Measurements from ENCODE around the gene LPCAT1.

Gene LPCAT1

DNA sequence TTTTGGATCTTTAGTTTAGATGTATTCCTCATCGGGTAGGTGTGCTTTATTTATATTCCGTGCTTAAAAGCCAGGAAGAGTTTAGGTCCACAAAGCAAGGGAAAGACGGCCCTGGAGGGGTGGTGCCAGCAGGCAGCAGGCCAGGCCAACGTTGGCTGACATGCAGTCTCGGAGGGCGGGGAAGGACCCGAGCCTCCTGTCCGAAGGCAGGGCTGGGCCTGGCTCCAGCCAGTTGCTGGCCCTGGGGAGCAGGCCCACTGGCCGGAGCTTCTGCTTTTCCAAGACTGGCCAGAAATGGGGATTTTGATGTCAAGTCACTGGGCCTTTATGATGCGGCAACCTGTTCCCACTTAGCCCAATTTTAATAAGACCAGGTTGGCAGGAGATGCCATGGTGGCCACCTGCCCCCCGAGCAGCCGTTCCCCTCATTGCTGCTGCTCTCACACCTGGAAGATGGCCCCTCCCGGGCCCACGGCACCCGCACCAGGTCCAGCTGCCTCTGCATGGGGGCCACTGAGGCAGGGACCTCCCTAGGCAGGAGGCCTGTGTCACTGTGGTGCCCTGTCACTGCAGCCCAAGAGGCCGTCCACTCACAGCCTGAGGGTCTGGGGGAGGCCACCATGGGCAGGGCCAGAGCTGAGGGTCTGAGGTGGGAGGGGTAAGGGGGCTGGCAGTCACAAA is 23.2 kb downstream of the LPCAT1 start:
- Histone ChIP-seq H3K56ac (ENCODE audit: low read length) (no peak overlapping the region), H2BK15ac (replicated peaks; ENCODE audit: low read depth) (no peak overlapping the region), H3K23ac (ENCODE audit: low read length) (no peak overlapping the region), H3K4me3 (ENCODE audit: low read length) (no peak overlapping the region), H3K36me3 (ENCODE audit: control insufficient read depth, insufficient read depth, low read length) (peaks cover 3% of the 10 kb centered on the region), H4K5ac (ENCODE audit: low read length) (no peak overlapping the region), H2BK120ac (ENCODE audit: low read depth, low read length) (no peak overlapping the region), H3K18ac (ENCODE audit: low read length) (no peak overlapping the region), H3K4me2 (ENCODE audit: low read length) (no peak overlapping the region), H3K27me3 (ENCODE audit: insufficient read depth, low read length, poor library complexity) (no peaks in the 10 kb centered on the region), H3K27ac (ENCODE audit: low read depth, low read length) (no peak overlapping the region), H3K4ac (ENCODE audit: low read depth, low read length) (no peak overlapping the region), H3K79me2 (ENCODE audit: control insufficient read depth, insufficient read depth, low read length) (peaks cover 55% of the 10 kb centered on the region), H4K8ac (ENCODE audit: low read depth, low read length) (no peak overlapping the region), H2BK5ac (ENCODE audit: low read length) (no peak overlapping the region), H2AK5ac (ENCODE audit: low read length) (no peak overlapping the region), H3K79me1 (ENCODE audit: low read length) (peaks cover 28% of the 10 kb centered on the region), H3K4me1 (ENCODE audit: control insufficient read depth, low read depth, low read length) (peaks cover under 1% of the 10 kb centered on the region), H3K9ac (ENCODE audit: low read length) (no peak overlapping the region)
- DNase-seq = no peak
- WGBS (ENCODE audit: extremely low coverage, insufficient coverage, low lambda C conversion rate) = no CpG with 5 or more reads among the region's 16 CpGs

DNA sequence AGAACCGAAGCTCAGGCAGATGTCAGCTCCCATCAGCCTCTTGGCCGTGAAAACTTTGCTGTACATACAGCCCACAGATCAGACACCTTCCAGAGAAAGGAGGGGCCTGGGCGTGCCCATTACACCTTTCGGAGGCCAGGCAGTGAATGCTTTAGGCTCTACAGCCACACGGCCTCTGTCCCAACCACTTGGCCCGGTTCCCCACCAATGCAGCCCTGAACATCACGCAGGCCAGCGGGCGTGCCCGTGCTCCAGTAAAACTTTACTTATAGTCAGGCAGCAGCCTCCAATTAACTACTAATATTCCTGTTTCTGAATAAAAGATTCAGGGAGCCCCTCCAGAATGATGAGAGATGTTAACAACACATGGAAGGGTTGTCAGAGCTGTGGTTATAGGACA is 23.9 kb downstream of the LPCAT1 start:
- H3K4me1 ChIP-seq (ENCODE audit: control insufficient read depth, low read depth, low read length) = no peaks in the 10 kb centered on the region
- WGBS (ENCODE audit: extremely low coverage, insufficient coverage, low lambda C conversion rate) = no CpG with 5 or more reads among the region's 10 CpGs
- H3K27me3 ChIP-seq (ENCODE audit: insufficient read depth, low read length, poor library complexity) = no peaks in the 10 kb centered on the region
- peaks cover 27% of the 10 kb centered on the region for H3K79me1 ChIP-seq (ENCODE audit: low read length)
- no peak overlapping the region for H4K8ac ChIP-seq (ENCODE audit: low read depth, low read length)
- H3K18ac ChIP-seq (ENCODE audit: low read length) = no peak overlapping the region
- no peak overlapping the region for H3K56ac ChIP-seq (ENCODE audit: low read length)
- H3K79me2 ChIP-seq (ENCODE audit: control insufficient read depth, insufficient read depth, low read length) = peaks cover 50% of the 10 kb centered on the region
- no peak overlapping the region for H3K23ac ChIP-seq (ENCODE audit: low read length)
- no peak overlapping the region for H3K9ac ChIP-seq (ENCODE audit: low read length)
- H2BK5ac ChIP-seq (ENCODE audit: low read length) = no peak overlapping the region
- no peak overlapping the region for H2BK120ac ChIP-seq (ENCODE audit: low read depth, low read length)
- H3K27ac ChIP-seq (ENCODE audit: low read depth, low read length) = no peak overlapping the region
- no peak overlapping the region for H4K5ac ChIP-seq (ENCODE audit: low read length)
- no peak overlapping the region for H3K4me2 ChIP-seq (ENCODE audit: low read length)
- H3K4me3 ChIP-seq (ENCODE audit: low read length) = no peak overlapping the region
- H3K4ac ChIP-seq (ENCODE audit: low read depth, low read length) = no peak overlapping the region
- peaks cover 3% of the 10 kb centered on the region for H3K36me3 ChIP-seq (ENCODE audit: control insufficient read depth, insufficient read depth, low read length)
- H2BK15ac ChIP-seq (replicated peaks; ENCODE audit: low read depth) = no peak overlapping the region
- DNase-seq = no peak
- H2AK5ac ChIP-seq (ENCODE audit: low read length) = no peak overlapping the region

DNA sequence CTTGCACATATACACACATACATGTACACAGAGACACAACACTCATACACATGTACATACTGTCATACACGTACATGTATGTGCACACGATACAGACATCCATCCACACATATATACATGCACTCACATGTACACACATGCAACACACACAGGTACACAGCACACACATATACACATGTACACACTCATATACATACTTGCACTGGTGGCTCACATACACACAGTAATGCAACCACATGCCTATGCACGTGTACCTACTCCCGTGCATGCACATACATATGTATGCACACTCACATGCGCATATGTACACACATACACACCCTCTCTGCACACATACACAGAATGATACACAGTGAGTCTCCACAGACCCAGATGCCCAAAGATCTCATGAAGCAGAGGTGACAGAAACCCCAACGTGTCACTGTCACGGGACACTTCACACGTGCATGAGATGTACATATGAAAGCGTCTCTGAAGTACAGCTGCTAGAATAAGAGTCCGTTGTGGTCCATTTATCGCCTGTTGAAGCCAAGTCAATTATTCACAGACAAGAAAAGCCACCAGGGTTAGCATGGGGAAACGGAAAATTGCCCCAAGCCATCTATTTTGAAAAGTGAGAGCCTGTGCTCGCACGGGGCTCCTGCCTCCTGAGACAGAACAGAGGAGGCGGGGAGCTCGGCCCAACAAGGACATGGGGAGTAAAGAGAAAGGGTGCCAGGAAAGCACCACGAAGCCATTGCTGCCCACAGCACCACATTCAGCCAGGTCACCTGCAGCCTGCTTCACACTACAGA is 24.9 kb downstream of the LPCAT1 start:
- Histone ChIP-seq H3K27me3 (ENCODE audit: insufficient read depth, low read length, poor library complexity) (no peaks in the 10 kb centered on the region), H3K9ac (ENCODE audit: low read length) (no peak overlapping the region), H3K4ac (ENCODE audit: low read depth, low read length) (no peak overlapping the region), H3K27ac (ENCODE audit: low read depth, low read length) (no peak overlapping the region), H2BK120ac (ENCODE audit: low read depth, low read length) (no peak overlapping the region), H3K4me2 (ENCODE audit: low read length) (no peak overlapping the region), H4K5ac (ENCODE audit: low read length) (no peak overlapping the region), H3K56ac (ENCODE audit: low read length) (no peak overlapping the region), H2AK5ac (ENCODE audit: low read length) (no peak overlapping the region), H4K8ac (ENCODE audit: low read depth, low read length) (no peak overlapping the region), H3K79me2 (ENCODE audit: control insufficient read depth, insufficient read depth, low read length) (peaks cover 42% of the 10 kb centered on the region), H3K23ac (ENCODE audit: low read length) (no peak overlapping the region), H3K79me1 (ENCODE audit: low read length) (peaks cover 27% of the 10 kb centered on the region), H2BK15ac (replicated peaks; ENCODE audit: low read depth) (no peak overlapping the region), H3K4me3 (ENCODE audit: low read length) (no peak overlapping the region), H3K4me1 (ENCODE audit: control insufficient read depth, low read depth, low read length) (no peaks in the 10 kb centered on the region), H3K18ac (ENCODE audit: low read length) (no peak overlapping the region), H3K36me3 (ENCODE audit: control insufficient read depth, insufficient read depth, low read length) (peaks cover 3% of the 10 kb centered on the region), H2BK5ac (ENCODE audit: low read length) (no peak overlapping the region)
- WGBS (ENCODE audit: extremely low coverage, insufficient coverage, low lambda C conversion rate) = no CpG with 5 or more reads among the region's 17 CpGs
- no peak for DNase-seq

DNA sequence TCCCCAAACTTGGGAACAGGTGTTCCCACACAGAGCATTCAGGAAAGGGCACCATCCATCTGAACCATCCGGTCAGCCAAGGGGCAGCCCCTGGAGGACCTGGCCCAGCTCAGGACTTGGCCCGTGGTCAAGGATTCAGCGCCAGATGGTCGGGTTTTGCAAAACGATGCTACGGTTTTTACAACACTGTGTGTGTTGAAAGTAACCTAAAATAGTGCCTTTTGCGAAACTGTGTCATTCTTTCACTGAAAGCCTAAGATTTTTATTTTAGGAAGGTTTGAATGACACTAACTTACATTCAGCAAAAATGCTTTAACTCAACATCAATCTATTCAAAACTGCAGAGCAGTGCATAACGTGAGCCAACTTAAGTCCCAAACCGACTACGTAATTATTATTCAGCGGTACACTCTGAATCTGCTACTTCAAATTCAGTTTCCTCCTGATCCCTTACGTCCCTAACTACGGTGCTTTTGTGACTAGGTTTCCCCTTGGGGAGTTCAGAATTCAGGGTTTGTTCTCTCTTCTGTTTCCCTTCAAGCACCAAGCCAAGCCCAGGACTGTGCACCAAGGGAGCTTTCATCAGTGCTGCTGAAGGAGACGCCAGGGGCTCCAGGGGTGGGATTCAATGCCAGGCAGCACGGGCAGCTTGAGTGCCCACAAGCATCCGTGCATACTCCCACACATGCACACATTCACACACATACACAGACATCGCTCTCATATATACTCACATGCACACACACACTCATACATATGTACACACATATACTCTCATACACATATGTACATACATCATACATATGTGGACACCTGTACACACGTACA is 25.8 kb downstream of the LPCAT1 start:
- H2AK5ac ChIP-seq (ENCODE audit: low read length) = no peak overlapping the region
- no peaks in the 10 kb centered on the region for H3K27me3 ChIP-seq (ENCODE audit: insufficient read depth, low read length, poor library complexity)
- no peak overlapping the region for H3K18ac ChIP-seq (ENCODE audit: low read length)
- H2BK120ac ChIP-seq (ENCODE audit: low read depth, low read length) = no peak overlapping the region
- no peak overlapping the region for H3K23ac ChIP-seq (ENCODE audit: low read length)
- no CpG with 5 or more reads among the region's 18 CpGs for WGBS (ENCODE audit: extremely low coverage, insufficient coverage, low lambda C conversion rate)
- H3K27ac ChIP-seq (ENCODE audit: low read depth, low read length) = no peak overlapping the region
- H3K4me3 ChIP-seq (ENCODE audit: low read length) = no peak overlapping the region
- H2BK5ac ChIP-seq (ENCODE audit: low read length) = no peak overlapping the region
- H4K8ac ChIP-seq (ENCODE audit: low read depth, low read length) = no peak overlapping the region
- no peak overlapping the region for H3K9ac ChIP-seq (ENCODE audit: low read length)
- H3K56ac ChIP-seq (ENCODE audit: low read length) = no peak overlapping the region
- DNase-seq = no peak
- no peak overlapping the region for H3K4ac ChIP-seq (ENCODE audit: low read depth, low read length)
- H3K4me2 ChIP-seq (ENCODE audit: low read length) = no peak overlapping the region
- H3K4me1 ChIP-seq (ENCODE audit: control insufficient read depth, low read depth, low read length) = no peaks in the 10 kb centered on the region
- no peak overlapping the region for H4K5ac ChIP-seq (ENCODE audit: low read length)
- H3K36me3 ChIP-seq (ENCODE audit: control insufficient read depth, insufficient read depth, low read length) = peaks cover 3% of the 10 kb centered on the region
- H3K79me2 ChIP-seq (ENCODE audit: control insufficient read depth, insufficient read depth, low read length) = peaks cover 34% of the 10 kb centered on the region
- peaks cover 26% of the 10 kb centered on the region for H3K79me1 ChIP-seq (ENCODE audit: low read length)
- no peak overlapping the region for H2BK15ac ChIP-seq (replicated peaks; ENCODE audit: low read depth)

DNA sequence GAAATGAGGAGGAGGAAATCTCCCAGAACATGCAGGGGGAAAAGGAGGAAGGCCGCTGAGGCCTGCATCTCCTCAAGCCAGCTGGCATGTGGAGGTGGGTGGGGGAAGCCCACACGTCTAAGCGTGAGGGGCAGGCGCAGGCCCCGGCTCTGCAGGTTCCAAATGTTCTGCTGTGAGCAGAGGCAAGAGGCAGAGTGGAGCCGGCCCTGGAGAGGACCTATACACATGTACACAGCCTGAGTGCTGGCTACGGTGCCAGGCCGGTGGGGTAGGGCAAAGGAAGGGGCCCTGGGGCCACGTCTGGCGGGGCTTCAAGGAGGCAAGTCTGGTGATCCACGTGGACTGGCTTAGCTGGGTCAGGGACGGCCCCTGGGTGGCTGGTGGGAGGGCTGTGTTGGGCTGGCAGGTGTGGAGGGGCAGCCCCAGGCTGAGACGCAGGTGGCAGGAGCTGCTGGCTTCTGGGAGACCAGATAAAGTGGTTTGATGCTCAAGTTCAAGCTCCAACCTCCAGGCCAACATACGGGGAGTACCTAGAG is 26.4 kb downstream of the LPCAT1 start:
- Histone ChIP-seq H3K36me3 (ENCODE audit: control insufficient read depth, insufficient read depth, low read length) (peaks cover 3% of the 10 kb centered on the region), H2BK15ac (replicated peaks; ENCODE audit: low read depth) (no peak overlapping the region)

More for the DNA sequence above, 26.4 kb downstream of the LPCAT1 start:
- Histone ChIP-seq H3K27ac (ENCODE audit: low read depth, low read length) (no peak overlapping the region), H3K4me2 (ENCODE audit: low read length) (no peak overlapping the region), H4K5ac (ENCODE audit: low read length) (no peak overlapping the region), H3K4me1 (ENCODE audit: control insufficient read depth, low read depth, low read length) (no peaks in the 10 kb centered on the region), H2BK120ac (ENCODE audit: low read depth, low read length) (no peak overlapping the region), H3K18ac (ENCODE audit: low read length) (no peak overlapping the region), H3K56ac (ENCODE audit: low read length) (no peak overlapping the region), H3K79me1 (ENCODE audit: low read length) (peaks cover 23% of the 10 kb centered on the region), H2AK5ac (ENCODE audit: low read length) (no peak overlapping the region), H4K8ac (ENCODE audit: low read depth, low read length) (no peak overlapping the region), H3K9ac (ENCODE audit: low read length) (no peak overlapping the region), H3K4ac (ENCODE audit: low read depth, low read length) (no peak overlapping the region), H2BK5ac (ENCODE audit: low read length) (no peak overlapping the region), H3K79me2 (ENCODE audit: control insufficient read depth, insufficient read depth, low read length) (peaks cover 28% of the 10 kb centered on the region), H3K27me3 (ENCODE audit: insufficient read depth, low read length, poor library complexity) (no peaks in the 10 kb centered on the region), H3K23ac (ENCODE audit: low read length) (no peak overlapping the region), H3K4me3 (ENCODE audit: low read length) (no peak overlapping the region)
- DNase-seq = no peak
- WGBS (ENCODE audit: extremely low coverage, insufficient coverage, low lambda C conversion rate) = no CpG with 5 or more reads among the region's 14 CpGs

All from mesendoderm (in vitro differentiated cells).